ENCODE data around the gene SHISAL2B.

DNA sequence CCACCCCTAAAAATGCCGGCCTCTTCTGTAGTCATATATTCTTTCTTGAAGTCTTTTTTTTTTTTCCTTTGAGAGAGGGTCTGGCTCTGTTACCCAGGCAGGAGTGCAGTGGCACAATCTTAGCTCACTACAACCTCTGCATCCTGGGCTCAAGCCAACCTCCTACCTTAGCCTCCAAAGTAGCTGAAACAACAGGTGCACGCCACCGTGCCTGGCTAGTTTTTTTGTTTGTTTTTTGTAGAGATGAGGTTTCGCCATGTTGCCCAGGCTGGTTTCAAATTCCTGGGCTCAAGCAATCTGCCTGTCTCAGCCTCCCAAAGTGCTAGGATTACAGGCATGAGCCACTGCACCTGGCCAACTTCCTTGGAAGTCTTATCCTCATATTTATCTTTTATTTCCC, 59.1 kb downstream of the SHISAL2B start:
- no peak for TF ChIP-seq CTCF (IDR thresholded peaks at IDR 0.05)
- TF ChIP-seq POLR2A (IDR thresholded peaks at IDR 0.05): no peak
